GM12891 (cell line): Measurements from ENCODE around the gene KIF19.

Experiments
- PAX5 ChIP-seq: IDR thresholded peaks from 2 replicates; pipeline ENCODE4 v1.6.1; 2011; ENCODE audit warnings: low read length, moderate library complexity, mild to moderate bottlenecking; ENCODE audit not compliant: insufficient read depth, severe bottlenecking
- POLR2A ChIP-seq: IDR thresholded peaks from 2 replicates; pipeline ENCODE4 v1.6.1; 2011; ENCODE audit warnings: low read depth, low read length, control low read depth
- POLR2AphosphoS5 ChIP-seq: IDR thresholded peaks from 2 replicates; pipeline ENCODE4 v1.6.1; 2011; ENCODE audit warnings: low read depth, low read length, control low read depth
- POU2F2 ChIP-seq: IDR thresholded peaks from 2 replicates; pipeline ENCODE4 v1.6.1; 2011; ENCODE audit warnings: low read depth, mild to moderate bottlenecking, control low read depth, low read length, moderate library complexity
- SPI1 ChIP-seq: IDR thresholded peaks from 2 replicates; pipeline ENCODE4 v1.6.1; 2011; ENCODE audit warnings: low read depth, low read length, control low read depth
- TAF1 ChIP-seq: IDR thresholded peaks from 2 replicates; pipeline ENCODE4 v1.6.1; 2011; ENCODE audit warnings: low read depth, low read length, control low read depth

DNA sequence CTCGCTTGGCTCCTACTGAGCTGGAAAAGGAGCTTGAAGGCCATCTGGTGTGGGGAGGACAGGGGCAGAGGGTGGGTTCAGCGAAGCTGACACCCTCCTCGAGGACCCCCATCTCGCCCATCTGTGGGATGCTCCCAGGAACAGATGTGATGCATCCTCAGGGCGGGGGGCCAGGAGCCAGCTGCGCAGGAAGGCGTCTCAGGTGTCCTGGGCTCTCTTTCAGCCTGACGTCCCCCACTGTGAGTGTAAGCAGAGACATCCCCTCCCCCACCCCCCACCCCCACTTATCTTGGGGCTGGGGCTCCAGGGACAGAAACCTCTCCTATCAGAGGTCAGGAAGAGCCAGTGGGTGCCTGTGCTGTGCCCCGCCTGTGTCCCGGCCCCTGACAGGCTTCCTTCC is 16.2 kb downstream of the KIF19 start:
- TF ChIP-seq TAF1 = no peak
- no peak for TF ChIP-seq POLR2A
- TF ChIP-seq POLR2AphosphoS5 = no peak
- TF ChIP-seq POU2F2 = no peak
- TF ChIP-seq PAX5 = no peak
- TF ChIP-seq SPI1 = no peak
